A673 (cell line): ENCODE measurements around the gene CD9. TPM values are rescaled to one million over a fixed set of nuclear protein-coding genes. Genes with fewer than 3 reads are reported as not detected.

Source experiments
- BruUV-seq: library from RNA; stranded (reverse); fragments of 400-500 nt; replicated peaks from 2 replicates; lab custom pipeline; 2021; lab: Mats Ljungman, UMichigan
- CTCF ChIA-PET: fragments of 300-600 bp; sonication (Branson Sonifier 250); formaldehyde crosslinking; loops from one replicate; lab custom pipeline; 2022; ENCODE audit warnings: antibody characterized with exemption; lab: Charles Lee
- POLR2A ChIA-PET: fragments of 300-600 bp; sonication (Branson Sonifier 250); formaldehyde crosslinking; loops from one replicate; lab custom pipeline; 2022; ENCODE audit warnings: antibody characterized with exemption; ENCODE audit not compliant: low non-redundant PET; lab: Charles Lee
- DNase-seq: peaks from one replicate; pipeline ENCODE4 v3.0.0-alpha.2; 2015; ENCODE audit warnings: low spot score
- H3K27ac ChIP-seq: fragments of 200-600 bp; sonication (generic); 2 replicates; pipeline ENCODE4 v1.5.1; 2016; ENCODE audit warnings: mixed run types, low read depth, mild to moderate bottlenecking, mixed read lengths, antibody characterized with exemption, low read length; ENCODE audit not compliant: poor library complexity, severe bottlenecking
- H3K27me3 ChIP-seq: fragments of 200-600 bp; sonication (generic); replicated peaks from 2 replicates; pipeline ENCODE4 v1.6.1; 2017; ENCODE audit warnings: mixed run types, low read depth, mild to moderate bottlenecking, mixed read lengths, antibody characterized with exemption, low read length; ENCODE audit not compliant: insufficient read depth, poor library complexity
- H3K36me3 ChIP-seq: fragments of 200-600 bp; sonication (generic); 2 replicates; pipeline ENCODE4 v1.6.1; 2016; ENCODE audit warnings: mixed run types, mild to moderate bottlenecking, mixed read lengths, antibody characterized with exemption, low read length; ENCODE audit not compliant: insufficient read depth, poor library complexity, severe bottlenecking
- H3K4me1 ChIP-seq: fragments of 200-600 bp; sonication (generic); 2 replicates; pipeline ENCODE4 v1.6.1; 2017; ENCODE audit warnings: mixed run types, mild to moderate bottlenecking, mixed read lengths, antibody characterized with exemption, low read length; ENCODE audit not compliant: insufficient read depth, poor library complexity, severe bottlenecking
- H3K4me3 ChIP-seq: fragments of 200-600 bp; sonication (generic); 2 replicates; pipeline ENCODE4 v1.5.1; 2016; ENCODE audit warnings: low read depth, mixed run types, mild to moderate bottlenecking, mixed read lengths, low read length; ENCODE audit not compliant: poor library complexity, severe bottlenecking
- H3K9me3 ChIP-seq: fragments of 200-600 bp; sonication (generic); 2 replicates; pipeline ENCODE4 v1.6.1; 2016; ENCODE audit warnings: mixed run types, low read depth, mild to moderate bottlenecking, mixed read lengths, antibody characterized with exemption, low read length; ENCODE audit not compliant: poor library complexity, severe bottlenecking
- CTCF ChIP-seq: fragments of 300-800, 200-600 bp; sonication (generic); conservative IDR thresholded peaks from 2 replicates; pipeline ENCODE4 v1.5.1; 2017; ENCODE audit warnings: low read depth, mild to moderate bottlenecking, antibody characterized with exemption, low read length, moderate library complexity, mixed read lengths
- EZH2 ChIP-seq: fragments of 200-600 bp; sonication (generic); IDR thresholded peaks from 2 replicates; pipeline ENCODE4 v1.6.1; 2017; ENCODE audit warnings: borderline replicate concordance, low read depth, mild to moderate bottlenecking, mixed read lengths, antibody characterized with exemption, low read length; ENCODE audit not compliant: poor library complexity, severe bottlenecking
- intact Hi-C: fragments of 100-400 bp; cut with micrococcal nuclease; formaldehyde crosslinking; loops from one replicate; pipeline ENCODE4 v1.10.0; 2022; ENCODE audit not compliant: unreplicated experiment
- total RNA-seq: library from RNA; stranded (reverse); gene quantifications from 2 replicates; pipeline ENCODE4 v1.2.3, GENCODE V29; 2021

Gene CD9
- total RNA-seq, 1 experiment from 2014 or later: 2.8 TPM

GRCh38 chr12:6178981-6179761, 21.0 kb upstream of the CD9 start:
- H3K27me3 ChIP-seq: no peaks in the 10 kb centered on the region
- TF ChIP-seq EZH2: no peak
- TF ChIP-seq CTCF: no peak
- no peaks in the 10 kb centered on the region for H3K36me3 ChIP-seq
- intact Hi-C loops: no loop called here
- DNase-seq: no peak
- H3K9me3 ChIP-seq: no peaks in the 10 kb centered on the region
- no peak overlapping the region for H3K4me3 ChIP-seq
- H3K27ac ChIP-seq: no peak overlapping the region
- ChIA-PET POLR2A (no interaction called here), CTCF (no interaction called here)
- no peaks in the 10 kb centered on the region for H3K4me1 ChIP-seq
- BruUV-seq: no TSS peak

DNA sequence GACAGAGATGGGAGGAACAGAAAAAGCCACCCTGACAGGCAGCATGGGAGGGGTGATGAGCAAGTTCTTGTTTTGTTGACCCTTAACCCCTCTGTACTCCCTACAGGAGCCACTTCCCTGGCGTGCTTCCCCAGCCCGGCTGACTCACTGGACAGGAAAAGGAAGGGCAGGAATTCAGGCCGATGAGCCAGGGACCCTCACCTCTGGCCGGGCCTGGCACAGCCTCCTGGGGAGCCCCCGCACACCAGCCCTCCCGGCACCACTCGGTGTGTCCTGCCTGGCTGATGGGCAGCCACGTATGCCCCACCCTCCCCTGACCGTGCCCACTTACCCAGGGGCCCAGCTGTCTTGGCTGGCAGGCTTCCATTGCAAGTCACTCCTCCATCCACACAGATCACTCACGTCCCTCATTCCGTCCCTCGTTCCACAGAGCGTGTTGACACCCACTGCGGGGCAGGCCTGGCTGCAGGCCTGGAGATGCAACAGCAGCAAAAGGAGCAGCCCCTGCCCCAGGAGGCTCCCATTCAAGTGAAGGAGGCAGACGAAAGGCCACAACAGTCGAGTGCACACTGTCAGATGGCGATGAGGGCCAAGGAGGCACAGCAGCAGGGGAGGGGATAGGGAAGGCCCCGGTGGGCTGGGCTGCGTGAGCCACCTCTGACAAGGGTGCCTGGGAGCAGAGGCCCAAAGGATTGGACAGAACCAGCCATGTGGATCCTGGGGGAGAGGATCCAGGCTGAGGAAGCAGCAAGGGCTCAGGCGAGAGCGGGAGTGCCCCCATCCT, 19.7 kb upstream of the CD9 start:
- ChIA-PET CTCF (no interaction called here), POLR2A (no interaction called here)
- Histone ChIP-seq H3K4me3 (no peak overlapping the region), H3K27ac (no peak overlapping the region), H3K27me3 (no peaks in the 10 kb centered on the region), H3K36me3 (no peaks in the 10 kb centered on the region), H3K9me3 (no peaks in the 10 kb centered on the region), H3K4me1 (no peaks in the 10 kb centered on the region)
- no peak for TF ChIP-seq CTCF
- no peak for TF ChIP-seq EZH2
- no peak for DNase-seq
- no TSS peak for BruUV-seq
- intact Hi-C loops: no loop called here

GRCh38 chr12:6181166-6181565, 19.0 kb upstream of the CD9 start:
- H3K4me1 ChIP-seq: no peaks in the 10 kb centered on the region
- DNase-seq: no peak
- TF ChIP-seq EZH2 (no peak), CTCF (no peak)
- CTCF ChIA-PET: no interaction called here
- BruUV-seq: no TSS peak
- no peaks in the 10 kb centered on the region for H3K9me3 ChIP-seq
- intact Hi-C loops: no loop called here
- H3K27ac ChIP-seq: no peak overlapping the region
- H3K36me3 ChIP-seq: no peaks in the 10 kb centered on the region
- POLR2A ChIA-PET: no interaction called here
- H3K27me3 ChIP-seq: no peaks in the 10 kb centered on the region
- no peak overlapping the region for H3K4me3 ChIP-seq
